ENCODE results near the gene TSC22D2. TPM values are rescaled to one million over a fixed set of nuclear protein-coding genes. Genes with fewer than 3 reads are reported as not detected.
A peak's percentile ranks its signal among the peaks of the same experiment; 100 is the strongest.

Gene TSC22D2
- total RNA-seq, 1 experiment from 2014 or later, result 20.0 TPM

- ATAC-seq (no peak), DNase-seq (ENCODE audit: low read depth, low spot score) (no peak)
- Histone ChIP-seq H3K9me3 (ENCODE audit: control insufficient read depth in 1 of 2, insufficient read depth in 1 of 2, low read depth in 1 of 2, low read length in 2 of 2) (no peaks in the 10 kb centered on the region), H3K4me3 (replicated peaks in 1 of 2; ENCODE audit: low read depth in 1 of 2, low read length in 2 of 2) (no peak overlapping the region), H2AFZ (ENCODE audit: low read depth, low read length, poor library complexity, severe bottlenecking) (peak overlapping the region; percentile 58), H3K9me2 (ENCODE audit: insufficient read depth) (no peaks in the 10 kb centered on the region), H3K79me2 (ENCODE audit: insufficient read depth, low read length) (no peaks in the 10 kb centered on the region), H3K27ac (ENCODE audit: low read depth, low read length) (no peak overlapping the region), H3K9ac (ENCODE audit: low read length) (no peak overlapping the region), H3K4me2 (ENCODE audit: low read length) (no peak overlapping the region), H3K27me3 (ENCODE audit: insufficient read depth, low read length) (no peaks in the 10 kb centered on the region), H3K36me3 (ENCODE audit: control insufficient read depth in 1 of 2, insufficient read depth in 2 of 2, low read length in 2 of 2) (no peaks in the 10 kb centered on the region), H3K4me1 (ENCODE audit: control insufficient read depth in 1 of 2, insufficient read depth in 2 of 2, low read length in 2 of 2) (peaks cover 12 to 36% of the 10 kb centered on the region in 2 experiments), H4K20me1 (ENCODE audit: insufficient read depth) (no peaks in the 10 kb centered on the region)
- TF ChIP-seq CTCF (IDR thresholded peaks at IDR 0.05 in 2 of 3, conservative IDR thresholded peaks at IDR 0.05 in 1 of 3; ENCODE audit: borderline replicate concordance in 1 of 3, insufficient read depth in 1 of 3, low read depth in 2 of 3, low read length in 2 of 3), result no peak
- no peak for TF ChIP-seq SRF (IDR thresholded peaks at IDR 0.05; ENCODE audit: low read depth)
- no peak for TF ChIP-seq CBX3 (IDR thresholded peaks at IDR 0.05; ENCODE audit: low read depth)
- no peak for TF ChIP-seq RAD21 (IDR thresholded peaks at IDR 0.05; ENCODE audit: low read depth)
- TF ChIP-seq REST (IDR thresholded peaks at IDR 0.05; ENCODE audit: low read depth), result no peak
- no peak for TF ChIP-seq SP1 (IDR thresholded peaks at IDR 0.05; ENCODE audit: low read depth)
- no peak for TF ChIP-seq CEBPB (IDR thresholded peaks at IDR 0.05; ENCODE audit: low read depth)
- TF ChIP-seq ZNF274 (IDR thresholded peaks at IDR 0.05; ENCODE audit: low read depth, low read length), result no peak
- TF ChIP-seq FOSL1 (IDR thresholded peaks at IDR 0.05; ENCODE audit: low read depth), result no peak
- TF ChIP-seq EGR1 (IDR thresholded peaks at IDR 0.05; ENCODE audit: low read depth), result no peak
- no peak for TF ChIP-seq ELF1 (IDR thresholded peaks at IDR 0.05; ENCODE audit: borderline replicate concordance, low read depth)
- TF ChIP-seq ZFX (IDR thresholded peaks at IDR 0.05), result no peak
- no peak for TF ChIP-seq ATF3 (IDR thresholded peaks at IDR 0.05)
- TF ChIP-seq YY1 (IDR thresholded peaks at IDR 0.05; ENCODE audit: extremely low read depth, insufficient replicate concordance, low read depth, low read length), result no peak
- TF ChIP-seq ZBTB33 (IDR thresholded peaks at IDR 0.05; ENCODE audit: extremely low read depth, insufficient replicate concordance, low read length), result no peak
- POLR2A ChIA-PET, result no interaction called here
- intact Hi-C loops (cut with micrococcal nuclease), result no loop called here
- CTCF ChIA-PET, result interaction anchor here (1.5 kb wide), 1 partner anchor 133 kb away, joined by 3 read pairs; no protein-coding TSS in a partner anchor
- RAD21 ChIA-PET (ENCODE audit: low non-redundant PET in 1 of 2, low total read pairs in 2 of 2, uncharacterized antibody in 2 of 2, unreplicated experiment in 2 of 2), result no interaction called here
- BruUV-seq (replicated peaks), result no TSS peak
These were observed 45.4 kb upstream of the TSC22D2 start for GRCh38 chr3:150362515-150363302.

Measured in HCT116 (cell line).